LHCN-M2 (cell line): ENCODE measurements around the gene USP17L29. TPM values are rescaled to one million over a fixed set of nuclear protein-coding genes. Genes with fewer than 3 reads are reported as not detected.
"Not testable (repeated sequence)": the region's sequence is repeated elsewhere in the genome, so short reads cannot be mapped to it uniquely, and the experiment has no call there.

Experiments
- DNase-seq: peaks from one replicate; pipeline ENCODE4 v3.0.0-alpha.2; 2012; ENCODE audit warnings: low read depth
- polyA plus RNA-seq: library from polyadenylated mRNA; unstranded; fragments of >200 nt; gene quantifications from one replicate; pipeline ENCODE4 v1.2.1, GENCODE V29; 2012; ENCODE audit warnings: missing spikeins
- total RNA-seq: library from RNA; depleted of rRNA; stranded (reverse); fragments of >200 nt; gene quantifications from 2 replicates; pipeline ENCODE4 v1.2.3, GENCODE V29; 2014; rRNA removed

Gene USP17L29, protein sequence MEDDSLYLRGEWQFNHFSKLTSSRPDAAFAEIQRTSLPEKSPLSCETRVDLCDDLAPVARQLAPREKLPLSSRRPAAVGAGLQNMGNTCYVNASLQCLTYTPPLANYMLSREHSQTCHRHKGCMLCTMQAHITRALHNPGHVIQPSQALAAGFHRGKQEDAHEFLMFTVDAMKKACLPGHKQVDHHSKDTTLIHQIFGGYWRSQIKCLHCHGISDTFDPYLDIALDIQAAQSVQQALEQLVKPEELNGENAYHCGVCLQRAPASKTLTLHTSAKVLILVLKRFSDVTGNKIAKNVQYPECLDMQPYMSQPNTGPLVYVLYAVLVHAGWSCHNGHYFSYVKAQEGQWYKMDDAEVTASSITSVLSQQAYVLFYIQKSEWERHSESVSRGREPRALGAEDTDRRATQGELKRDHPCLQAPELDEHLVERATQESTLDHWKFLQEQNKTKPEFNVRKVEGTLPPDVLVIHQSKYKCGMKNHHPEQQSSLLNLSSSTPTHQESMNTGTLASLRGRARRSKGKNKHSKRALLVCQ
- total RNA-seq = not detected in 2 replicates
- polyA plus RNA-seq = not detected

DNA sequence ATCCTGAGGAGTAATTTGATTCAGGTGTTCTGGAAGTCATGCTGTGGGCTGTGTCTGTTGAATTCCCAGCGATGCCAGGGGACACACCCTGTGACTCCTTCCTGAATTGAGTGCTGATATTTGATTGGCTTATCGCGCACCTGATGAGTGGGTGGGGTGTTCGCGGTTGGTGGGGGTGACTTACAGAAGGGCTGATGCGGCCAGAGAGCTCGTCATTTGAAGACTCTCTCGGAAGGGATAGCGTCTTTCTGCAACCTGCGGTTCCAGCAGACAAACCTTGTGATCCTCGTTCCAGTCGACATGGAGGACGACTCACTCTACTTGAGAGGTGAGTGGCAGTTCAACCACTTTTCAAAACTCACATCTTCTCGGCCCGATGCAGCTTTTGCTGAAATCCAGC is at the start of gene USP17L29:
Gene USP17L29, plus strand, starts transcription at position 301 of the 400 bp plus-strand sequence. Its CDS starts 0 bp downstream, at position 301.
- not testable (repeated sequence) for DNase-seq

DNA sequence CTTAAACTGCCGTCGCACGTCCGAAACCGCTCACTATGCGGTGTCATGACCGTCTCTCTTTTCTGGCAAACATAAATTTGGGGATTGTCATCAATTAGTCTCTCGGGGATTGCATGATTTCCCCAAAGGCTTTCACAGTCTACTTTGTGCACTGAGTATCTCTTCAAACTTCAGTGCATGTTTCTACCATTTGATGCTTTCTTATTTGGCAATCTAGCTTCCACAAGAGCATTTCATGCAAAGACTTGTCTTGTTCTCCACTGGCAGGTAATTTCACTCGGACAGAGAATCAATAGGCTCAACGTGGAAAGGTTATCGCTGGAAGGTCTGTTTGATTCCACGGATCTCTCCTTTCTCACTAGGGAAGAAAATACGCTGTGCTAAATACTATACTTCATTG is 29.2 kb upstream of the USP17L29 start:
- DNase-seq = not testable (repeated sequence)

DNA sequence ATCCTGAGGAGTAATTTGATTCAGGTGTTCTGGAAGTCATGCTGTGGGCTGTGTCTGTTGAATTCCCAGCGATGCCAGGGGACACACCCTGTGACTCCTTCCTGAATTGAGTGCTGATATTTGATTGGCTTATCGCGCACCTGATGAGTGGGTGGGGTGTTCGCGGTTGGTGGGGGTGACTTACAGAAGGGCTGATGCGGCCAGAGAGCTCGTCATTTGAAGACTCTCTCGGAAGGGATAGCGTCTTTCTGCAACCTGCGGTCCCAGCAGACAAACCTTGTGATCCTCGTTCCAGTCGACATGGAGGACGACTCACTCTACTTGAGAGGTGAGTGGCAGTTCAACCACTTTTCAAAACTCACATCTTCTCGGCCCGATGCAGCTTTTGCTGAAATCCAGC is 28.6 kb upstream of the USP17L29 start, which contains the start of gene USP17L24:
Gene USP17L24, plus strand, starts transcription at position 301 of the 400 bp plus-strand sequence. Its CDS starts 0 bp downstream, at position 301.
- not testable (repeated sequence) for DNase-seq

DNA sequence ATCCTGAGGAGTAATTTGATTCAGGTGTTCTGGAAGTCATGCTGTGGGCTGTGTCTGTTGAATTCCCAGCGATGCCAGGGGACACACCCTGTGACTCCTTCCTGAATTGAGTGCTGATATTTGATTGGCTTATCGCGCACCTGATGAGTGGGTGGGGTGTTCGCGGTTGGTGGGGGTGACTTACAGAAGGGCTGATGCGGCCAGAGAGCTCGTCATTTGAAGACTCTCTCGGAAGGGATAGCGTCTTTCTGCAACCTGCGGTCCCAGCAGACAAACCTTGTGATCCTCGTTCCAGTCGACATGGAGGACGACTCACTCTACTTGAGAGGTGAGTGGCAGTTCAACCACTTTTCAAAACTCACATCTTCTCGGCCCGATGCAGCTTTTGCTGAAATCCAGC is 23.8 kb upstream of the USP17L29 start, which contains the start of gene USP17L25:
Gene USP17L25, plus strand, starts transcription at position 301 of the 400 bp plus-strand sequence. Its CDS starts 0 bp downstream, at position 301.
- not testable (repeated sequence) for DNase-seq

DNA sequence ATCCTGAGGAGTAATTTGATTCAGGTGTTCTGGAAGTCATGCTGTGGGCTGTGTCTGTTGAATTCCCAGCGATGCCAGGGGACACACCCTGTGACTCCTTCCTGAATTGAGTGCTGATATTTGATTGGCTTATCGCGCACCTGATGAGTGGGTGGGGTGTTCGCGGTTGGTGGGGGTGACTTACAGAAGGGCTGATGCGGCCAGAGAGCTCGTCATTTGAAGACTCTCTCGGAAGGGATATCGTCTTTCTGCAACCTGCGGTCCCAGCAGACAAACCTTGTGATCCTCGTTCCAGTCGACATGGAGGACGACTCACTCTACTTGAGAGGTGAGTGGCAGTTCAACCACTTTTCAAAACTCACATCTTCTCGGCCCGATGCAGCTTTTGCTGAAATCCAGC is 19.1 kb upstream of the USP17L29 start, which contains the start of gene USP17L26:
Gene USP17L26, plus strand, starts transcription at position 301 of the 400 bp plus-strand sequence. Its CDS starts 0 bp downstream, at position 301.
- not testable (repeated sequence) for DNase-seq

DNA sequence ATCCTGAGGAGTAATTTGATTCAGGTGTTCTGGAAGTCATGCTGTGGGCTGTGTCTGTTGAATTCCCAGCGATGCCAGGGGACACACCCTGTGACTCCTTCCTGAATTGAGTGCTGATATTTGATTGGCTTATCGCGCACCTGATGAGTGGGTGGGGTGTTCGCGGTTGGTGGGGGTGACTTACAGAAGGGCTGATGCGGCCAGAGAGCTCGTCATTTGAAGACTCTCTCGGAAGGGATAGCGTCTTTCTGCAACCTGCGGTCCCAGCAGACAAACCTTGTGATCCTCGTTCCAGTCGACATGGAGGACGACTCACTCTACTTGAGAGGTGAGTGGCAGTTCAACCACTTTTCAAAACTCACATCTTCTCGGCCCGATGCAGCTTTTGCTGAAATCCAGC is 14.3 kb upstream of the USP17L29 start, which contains the start of gene USP17L5:
Gene USP17L5, plus strand, starts transcription at position 301 of the 400 bp plus-strand sequence. Its CDS starts 0 bp downstream, at position 301.
- DNase-seq = not testable (repeated sequence)

DNA sequence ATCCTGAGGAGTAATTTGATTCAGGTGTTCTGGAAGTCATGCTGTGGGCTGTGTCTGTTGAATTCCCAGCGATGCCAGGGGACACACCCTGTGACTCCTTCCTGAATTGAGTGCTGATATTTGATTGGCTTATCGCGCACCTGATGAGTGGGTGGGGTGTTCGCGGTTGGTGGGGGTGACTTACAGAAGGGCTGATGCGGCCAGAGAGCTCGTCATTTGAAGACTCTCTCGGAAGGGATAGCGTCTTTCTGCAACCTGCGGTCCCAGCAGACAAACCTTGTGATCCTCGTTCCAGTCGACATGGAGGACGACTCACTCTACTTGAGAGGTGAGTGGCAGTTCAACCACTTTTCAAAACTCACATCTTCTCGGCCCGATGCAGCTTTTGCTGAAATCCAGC is 9.6 kb upstream of the USP17L29 start, which contains the start of gene USP17L27:
Gene USP17L27, plus strand, starts transcription at position 301 of the 400 bp plus-strand sequence. Its CDS starts 0 bp downstream, at position 301.
- DNase-seq = not testable (repeated sequence)

DNA sequence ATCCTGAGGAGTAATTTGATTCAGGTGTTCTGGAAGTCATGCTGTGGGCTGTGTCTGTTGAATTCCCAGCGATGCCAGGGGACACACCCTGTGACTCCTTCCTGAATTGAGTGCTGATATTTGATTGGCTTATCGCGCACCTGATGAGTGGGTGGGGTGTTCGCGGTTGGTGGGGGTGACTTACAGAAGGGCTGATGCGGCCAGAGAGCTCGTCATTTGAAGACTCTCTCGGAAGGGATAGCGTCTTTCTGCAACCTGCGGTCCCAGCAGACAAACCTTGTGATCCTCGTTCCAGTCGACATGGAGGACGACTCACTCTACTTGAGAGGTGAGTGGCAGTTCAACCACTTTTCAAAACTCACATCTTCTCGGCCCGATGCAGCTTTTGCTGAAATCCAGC is 4.8 kb upstream of the USP17L29 start, which contains the start of gene USP17L28:
Gene USP17L28, plus strand, starts transcription at position 301 of the 400 bp plus-strand sequence. Its CDS starts 0 bp downstream, at position 301.
- not testable (repeated sequence) for DNase-seq

DNA sequence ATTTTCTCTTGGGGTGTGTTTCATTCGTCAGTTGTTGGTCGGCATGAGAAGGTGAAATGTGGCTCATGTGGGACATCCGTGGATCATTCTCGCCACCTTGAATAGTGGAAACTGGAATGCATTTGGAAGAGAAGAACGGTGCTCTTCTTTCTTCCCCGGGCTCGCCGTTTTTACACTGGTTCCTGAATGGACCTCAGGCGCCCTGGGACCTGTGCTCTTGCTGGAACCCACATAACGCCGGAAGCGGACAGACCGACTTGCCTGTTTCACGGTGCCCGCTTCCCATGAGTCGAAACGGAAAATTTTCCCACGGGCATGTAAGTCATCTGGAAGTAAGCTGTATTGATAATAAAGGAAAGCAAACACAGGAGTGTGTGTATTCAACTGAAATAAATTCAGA is 2.6 kb upstream of the USP17L29 start:
- DNase-seq = not testable (repeated sequence)

DNA sequence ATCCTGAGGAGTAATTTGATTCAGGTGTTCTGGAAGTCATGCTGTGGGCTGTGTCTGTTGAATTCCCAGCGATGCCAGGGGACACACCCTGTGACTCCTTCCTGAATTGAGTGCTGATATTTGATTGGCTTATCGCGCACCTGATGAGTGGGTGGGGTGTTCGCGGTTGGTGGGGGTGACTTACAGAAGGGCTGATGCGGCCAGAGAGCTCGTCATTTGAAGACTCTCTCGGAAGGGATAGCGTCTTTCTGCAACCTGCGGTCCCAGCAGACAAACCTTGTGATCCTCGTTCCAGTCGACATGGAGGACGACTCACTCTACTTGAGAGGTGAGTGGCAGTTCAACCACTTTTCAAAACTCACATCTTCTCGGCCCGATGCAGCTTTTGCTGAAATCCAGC is 9.4 kb downstream of the USP17L29 start, which contains the start of gene USP17L30:
Gene USP17L30, plus strand, starts transcription at position 301 of the 400 bp plus-strand sequence. Its CDS starts 0 bp downstream, at position 301.
- DNase-seq = not testable (repeated sequence)

DNA sequence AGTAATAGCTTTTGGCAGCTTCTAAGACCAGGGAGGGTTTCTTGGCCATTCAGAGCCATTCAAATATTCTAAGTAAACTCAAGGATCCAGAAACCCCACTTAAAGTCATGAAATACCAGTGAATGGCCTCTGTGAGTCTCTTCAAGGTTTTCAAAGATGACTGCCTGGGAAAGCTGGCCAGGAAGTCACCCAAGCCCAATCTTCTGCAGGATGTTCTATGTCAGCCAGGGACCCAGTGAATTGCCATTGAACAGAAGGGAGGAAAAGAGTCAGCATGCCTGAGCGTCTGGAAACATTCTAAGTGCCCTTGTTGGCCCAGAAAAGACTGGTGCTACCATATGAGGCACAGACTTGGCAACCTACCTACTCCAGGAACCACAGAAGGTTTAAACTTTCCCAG is 26.4 kb downstream of the USP17L29 start:
- not testable (repeated sequence) for DNase-seq

DNA sequence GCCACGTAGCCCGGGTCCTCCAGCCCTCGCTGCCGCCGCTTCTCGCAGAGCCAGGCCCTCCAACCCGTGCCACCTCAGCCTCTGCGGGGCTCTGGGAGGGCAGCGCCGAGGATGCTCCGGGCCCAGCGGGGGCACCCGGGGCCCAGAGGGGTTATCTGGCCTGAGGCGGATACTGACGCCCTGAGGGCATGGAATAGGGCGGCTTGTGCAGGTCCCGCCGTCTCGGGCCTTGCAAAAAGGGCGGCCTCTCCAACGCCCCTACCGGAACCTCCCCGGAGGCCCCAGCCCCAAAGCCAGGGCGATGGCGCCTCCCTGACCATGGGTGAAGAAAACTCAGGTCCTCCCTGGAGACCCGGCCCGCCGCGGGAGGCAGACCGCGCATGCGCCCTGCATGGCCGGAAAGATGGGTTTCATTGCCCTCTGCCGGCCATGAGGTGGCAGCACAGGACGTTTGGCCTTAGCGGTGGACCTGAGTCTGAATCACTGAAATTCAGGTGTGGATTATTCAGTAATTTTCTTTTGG is 27.6 kb downstream of the USP17L29 start:
- DNase-seq = not testable (repeated sequence)

DNA sequence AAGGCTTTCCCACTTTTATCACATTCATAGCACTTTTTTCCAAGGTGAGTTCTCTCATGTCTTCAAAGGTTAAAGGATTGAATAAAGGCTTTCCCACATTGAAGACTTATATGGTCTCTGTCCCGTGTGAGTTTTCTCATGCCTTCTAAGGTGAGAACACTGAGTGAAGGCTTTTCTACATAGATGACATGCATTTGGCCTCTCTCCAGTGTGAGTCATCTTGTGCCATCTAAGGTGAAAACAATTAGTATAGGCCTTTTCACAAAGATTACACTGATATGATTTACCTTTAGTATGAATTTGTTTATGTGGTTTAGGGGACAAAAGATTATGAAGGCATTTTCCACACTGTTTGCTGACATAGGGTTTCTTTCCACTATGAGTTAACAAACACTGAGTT is 30.7 kb downstream of the USP17L29 start:
- no peak for DNase-seq

DNA sequence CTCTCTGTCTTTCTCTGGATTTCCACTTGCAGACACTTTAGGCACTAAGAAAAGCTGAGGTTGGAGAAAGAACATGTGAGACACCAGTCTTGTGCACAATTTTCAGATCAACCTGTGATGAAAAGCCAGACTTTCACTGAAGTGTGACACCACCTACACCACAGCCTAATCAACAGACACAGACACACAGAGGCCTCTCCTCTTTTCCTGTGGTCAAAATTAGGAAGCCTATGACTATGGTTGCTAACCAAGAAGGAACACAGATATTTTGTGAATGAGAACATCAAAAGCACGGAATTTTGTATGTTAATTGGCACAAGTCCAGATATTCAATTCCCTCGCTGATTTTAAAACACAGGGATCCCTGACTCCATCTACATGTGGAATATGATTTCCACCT is 35.6 kb downstream of the USP17L29 start:
- DNase-seq = peak; percentile 2

Other genes starting within 250 kb of the USP17L29 start
- gene FAM90A26, start 183.2 kb upstream of the USP17L29 start, total RNA-seq = not detected in 2 replicates
- not detected in 2 replicates for gene USP17L10, start 143.0 kb upstream of the USP17L29 start, total RNA-seq
- gene USP17L11, start 138.2 kb upstream of the USP17L29 start, total RNA-seq = not detected in 2 replicates
- not detected in 2 replicates for gene USP17L12, start 133.5 kb upstream of the USP17L29 start, total RNA-seq
- gene USP17L13, start 128.7 kb upstream of the USP17L29 start, total RNA-seq = not detected in 2 replicates
- not detected in 2 replicates for gene USP17L15, start 119.3 kb upstream of the USP17L29 start, total RNA-seq
- gene USP17L17, start 109.8 kb upstream of the USP17L29 start, total RNA-seq = not detected in 2 replicates
- not detected in 2 replicates for gene USP17L18, start 105.0 kb upstream of the USP17L29 start, total RNA-seq
- not detected in 2 replicates for gene USP17L19, start 100.3 kb upstream of the USP17L29 start, total RNA-seq
- not detected in 2 replicates for gene USP17L20, start 95.5 kb upstream of the USP17L29 start, total RNA-seq
- not detected in 2 replicates for gene USP17L21, start 90.8 kb upstream of the USP17L29 start, total RNA-seq
- gene USP17L22, start 86.0 kb upstream of the USP17L29 start, total RNA-seq = not detected in 2 replicates
- not detected in 2 replicates for gene USP17L24, start 28.5 kb upstream of the USP17L29 start, total RNA-seq
- gene USP17L25, start 23.7 kb upstream of the USP17L29 start, total RNA-seq = not detected in 2 replicates
- not detected in 2 replicates for gene USP17L26, start 19.0 kb upstream of the USP17L29 start, total RNA-seq
- not detected in 2 replicates for gene USP17L5, start 14.2 kb upstream of the USP17L29 start, total RNA-seq
- gene USP17L27, start 9.5 kb upstream of the USP17L29 start, total RNA-seq = not detected in 2 replicates
- gene USP17L28, start 4.7 kb upstream of the USP17L29 start, total RNA-seq = not detected in 2 replicates
- gene USP17L30, start 9.5 kb downstream of the USP17L29 start, total RNA-seq = not detected in 2 replicates
- not detected in 2 replicates for gene DEFB131A, start 90.8 kb downstream of the USP17L29 start, total RNA-seq